ENCODE measurements around the gene COMMD1. TPM values are rescaled to one million over a fixed set of nuclear protein-coding genes. Genes with fewer than 3 reads are reported as not detected.

The COMMD1 gene
- total RNA-seq, 5 donors from 2014 or later (not counting 1 experiment from before 2014, with no cell fraction given): 18.2 to 23.8 (median 19.6) TPM

DNA sequence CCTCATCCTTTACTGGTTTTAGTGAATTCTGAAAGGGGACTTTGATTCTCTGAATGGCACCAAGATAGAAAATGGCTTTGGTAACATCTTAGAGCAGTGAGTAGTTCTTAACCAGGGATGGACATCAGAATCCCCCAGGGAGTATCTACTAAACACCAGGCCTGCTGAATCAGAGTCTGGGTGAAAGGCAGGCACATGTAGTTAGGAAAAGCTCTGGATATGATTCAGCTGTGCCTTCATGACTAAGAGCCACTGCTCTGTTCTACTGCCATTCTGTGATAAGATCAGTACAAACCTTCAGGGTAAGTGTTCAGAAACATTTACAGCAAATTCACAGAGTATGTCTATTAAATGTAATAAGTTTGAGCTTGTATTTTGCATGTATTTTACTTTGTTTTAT, 244.2 kb downstream of the COMMD1 start:
- Histone ChIP-seq H3K4me1 (ENCODE audit: control insufficient read depth in 1 of 2, extremely low read depth in 1 of 2, insufficient read depth in 2 of 2, low read length in 2 of 2) (peaks cover 0 to 5% of the 10 kb centered on the region in 2 experiments), H3K27ac (ENCODE audit: low read length) (no peak overlapping the region), H3K4me3 (ENCODE audit: control insufficient read depth in 1 of 2, extremely low read depth in 1 of 2, low read length in 1 of 2) (no peak overlapping the region), H3K9me3 (no peaks in the 10 kb centered on the region), H3K36me3 (ENCODE audit: control insufficient read depth in 2 of 2, extremely low read depth in 1 of 2, insufficient read depth in 1 of 2, low read length in 1 of 2) (no peaks in the 10 kb centered on the region), H3K27me3 (replicated peaks in 1 of 2; ENCODE audit: control insufficient read depth in 2 of 2, extremely low read depth in 1 of 2, insufficient read depth in 2 of 2, low read length in 1 of 2) (no peaks in the 10 kb centered on the region)
- Mint-ChIP-seq H3K4me3 (no peak overlapping the region), H3K4me1 (peaks cover 8 to 14% (median 9%) of the 10 kb centered on the region in 3 donors), H3K27ac (no peak overlapping the region), H3K9me3 (peaks cover 0 to 5% (median under 1%) of the 10 kb centered on the region in 3 donors), H3K36me3 (peaks cover 10% of the 10 kb centered on the region), H3K27me3 (no peaks in the 10 kb centered on the region)
- ChIA-PET POLR2A (no interaction called here), CTCF (no interaction called here)
- DNase-seq: no peak
- no peak for ATAC-seq (replicated peaks in 1 of 4)

- H3K27me3 Mint-ChIP-seq: no peaks in the 10 kb centered on the region
- no peak for ATAC-seq (replicated peaks in 1 of 4)
- H3K36me3 Mint-ChIP-seq: peaks cover 13% of the 10 kb centered on the region
- Histone ChIP-seq H3K4me1 (ENCODE audit: control insufficient read depth in 1 of 2, extremely low read depth in 1 of 2, insufficient read depth in 2 of 2, low read length in 2 of 2) (peaks cover 0 to 5% of the 10 kb centered on the region in 2 experiments), H3K4me3 (ENCODE audit: control insufficient read depth in 1 of 2, extremely low read depth in 1 of 2, low read length in 1 of 2) (no peak overlapping the region), H3K27me3 (replicated peaks in 1 of 2; ENCODE audit: control insufficient read depth in 2 of 2, extremely low read depth in 1 of 2, insufficient read depth in 2 of 2, low read length in 1 of 2) (no peaks in the 10 kb centered on the region), H3K36me3 (ENCODE audit: control insufficient read depth in 2 of 2, extremely low read depth in 1 of 2, insufficient read depth in 1 of 2, low read length in 1 of 2) (no peaks in the 10 kb centered on the region), H3K27ac (ENCODE audit: low read length) (no peak overlapping the region), H3K9me3 (peaks cover 2% of the 10 kb centered on the region)
- WGBS (ENCODE audit: insufficient coverage): 67% methylated on average over 1 of the region's 6 CpGs
- ChIA-PET POLR2A (no interaction called here), CTCF (no interaction called here)
- H3K9me3 Mint-ChIP-seq: peaks cover 3 to 7% (median 5%) of the 10 kb centered on the region in 3 donors
- no peak overlapping the region for H3K4me3 Mint-ChIP-seq
- DNase-seq: no peak
- peaks cover 5 to 8% (median 8%) of the 10 kb centered on the region in 3 donors for H3K4me1 Mint-ChIP-seq
- no peak overlapping the region for H3K27ac Mint-ChIP-seq
Measured at GRCh38 chr2:62150597-62151305, 245.3 kb downstream of the COMMD1 start.

GRCh38 chr2:62151306-62151638, 245.8 kb downstream of the COMMD1 start:
- DNase-seq: no peak
- H3K36me3 ChIP-seq (ENCODE audit: control insufficient read depth in 2 of 2, extremely low read depth in 1 of 2, insufficient read depth in 1 of 2, low read length in 1 of 2): no peaks in the 10 kb centered on the region
- no peaks in the 10 kb centered on the region for H3K27me3 ChIP-seq (replicated peaks in 1 of 2; ENCODE audit: control insufficient read depth in 2 of 2, extremely low read depth in 1 of 2, insufficient read depth in 2 of 2, low read length in 1 of 2)
- 100% methylated on average over 1 of the region's 4 CpGs for WGBS (ENCODE audit: insufficient coverage)
- Mint-ChIP-seq H3K4me3 (no peak overlapping the region), H3K27me3 (no peaks in the 10 kb centered on the region), H3K4me1 (peaks cover 5 to 8% (median 7%) of the 10 kb centered on the region in 3 donors), H3K9me3 (peaks cover 3 to 7% (median 5%) of the 10 kb centered on the region in 3 donors), H3K27ac (no peak overlapping the region), H3K36me3 (peaks cover 13% of the 10 kb centered on the region)
- peaks cover 0 to 5% of the 10 kb centered on the region in 2 experiments for H3K4me1 ChIP-seq (ENCODE audit: control insufficient read depth in 1 of 2, extremely low read depth in 1 of 2, insufficient read depth in 2 of 2, low read length in 2 of 2)
- ChIA-PET POLR2A (no interaction called here), CTCF (no interaction called here)
- ATAC-seq (replicated peaks in 1 of 4): no peak
- H3K9me3 ChIP-seq: peaks cover 2% of the 10 kb centered on the region
- H3K27ac ChIP-seq (ENCODE audit: low read length): no peak overlapping the region
- no peak overlapping the region for H3K4me3 ChIP-seq (ENCODE audit: control insufficient read depth in 1 of 2, extremely low read depth in 1 of 2, low read length in 1 of 2)

DNA sequence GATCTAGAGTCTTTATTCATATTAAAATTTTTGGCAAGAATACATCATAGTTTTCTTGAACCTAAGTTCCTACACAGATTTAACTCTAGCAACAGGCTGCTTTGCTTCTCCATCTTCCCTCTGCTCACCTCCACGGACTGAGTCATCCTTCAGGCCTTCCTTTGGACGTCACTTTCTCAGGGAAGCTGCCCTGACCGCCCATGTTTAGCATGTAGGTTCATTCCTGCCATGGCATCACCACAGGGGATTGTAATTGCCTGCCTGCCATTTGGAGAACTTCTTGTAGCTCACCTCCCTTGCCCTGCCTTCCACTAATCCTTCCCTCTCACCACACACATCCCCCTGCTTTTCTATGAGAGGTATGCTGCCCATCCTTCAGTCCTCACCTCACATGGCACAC, 246.5 kb downstream of the COMMD1 start:
- peaks cover 3 to 7% (median 5%) of the 10 kb centered on the region in 3 donors for H3K9me3 Mint-ChIP-seq
- WGBS (ENCODE audit: insufficient coverage): 100% methylated on average over 1 of the region's 3 CpGs
- Histone ChIP-seq H3K27me3 (replicated peaks in 1 of 2; ENCODE audit: control insufficient read depth in 2 of 2, extremely low read depth in 1 of 2, insufficient read depth in 2 of 2, low read length in 1 of 2) (no peaks in the 10 kb centered on the region), H3K4me3 (ENCODE audit: control insufficient read depth in 1 of 2, extremely low read depth in 1 of 2, low read length in 1 of 2) (no peak overlapping the region), H3K36me3 (ENCODE audit: control insufficient read depth in 2 of 2, extremely low read depth in 1 of 2, insufficient read depth in 1 of 2, low read length in 1 of 2) (no peaks in the 10 kb centered on the region), H3K9me3 (peaks cover 2% of the 10 kb centered on the region), H3K27ac (ENCODE audit: low read length) (no peak overlapping the region), H3K4me1 (ENCODE audit: control insufficient read depth in 1 of 2, extremely low read depth in 1 of 2, insufficient read depth in 2 of 2, low read length in 2 of 2) (peaks cover 0 to under 1% of the 10 kb centered on the region in 2 experiments)
- no peaks in the 10 kb centered on the region for H3K27me3 Mint-ChIP-seq
- no peak for DNase-seq
- ChIA-PET CTCF (no interaction called here), POLR2A (no interaction called here)
- no peak for ATAC-seq (replicated peaks in 1 of 4)
- H3K4me1 Mint-ChIP-seq: peaks cover under 1 to 2% (median 2%) of the 10 kb centered on the region in 3 donors
- H3K27ac Mint-ChIP-seq: no peak overlapping the region
- H3K4me3 Mint-ChIP-seq: no peak overlapping the region
- H3K36me3 Mint-ChIP-seq: peaks cover 13% of the 10 kb centered on the region

DNA sequence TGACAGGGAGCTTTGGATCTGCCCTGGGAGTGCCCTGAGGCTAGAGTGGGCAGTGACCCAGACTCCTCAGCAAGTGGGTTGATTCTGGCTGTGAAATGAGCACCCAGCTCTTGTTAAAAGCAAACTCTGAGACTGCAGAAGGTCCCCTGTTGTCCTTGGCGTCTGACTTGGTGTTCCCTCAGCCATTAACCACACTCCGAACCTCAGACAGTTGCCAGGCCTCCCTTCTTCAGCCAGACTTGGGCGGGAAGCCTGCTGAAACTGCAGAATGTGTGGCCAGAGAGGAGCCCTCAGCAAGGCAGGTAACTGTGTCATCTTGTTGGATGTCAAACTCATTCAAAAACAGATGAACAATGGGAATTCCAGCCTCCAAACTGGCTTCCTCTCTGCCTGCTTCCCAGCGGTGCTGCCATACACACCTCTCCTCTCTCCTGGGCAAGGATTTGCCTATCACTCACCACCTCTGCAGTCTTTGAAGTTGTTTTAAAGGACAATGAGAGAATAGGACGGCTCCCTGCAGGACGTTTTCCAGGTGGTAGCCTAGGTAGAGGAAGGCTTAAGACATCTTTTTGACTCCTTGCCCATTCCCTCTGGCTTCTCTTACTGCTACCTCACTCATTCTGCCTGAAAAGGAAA, 251.5 kb downstream of the COMMD1 start:
- peaks cover 3 to 7% (median 5%) of the 10 kb centered on the region in 3 donors for H3K9me3 Mint-ChIP-seq
- H3K36me3 Mint-ChIP-seq: peaks cover 7% of the 10 kb centered on the region
- H3K27ac Mint-ChIP-seq: no peak overlapping the region
- 88% methylated on average over 3 of the region's 6 CpGs for WGBS (ENCODE audit: insufficient coverage)
- no peaks in the 10 kb centered on the region for H3K27me3 Mint-ChIP-seq
- CTCF ChIA-PET: interaction anchor here in 1 of 2 donors (0.6 kb wide), 1 partner anchor 14 kb away, joined by 3 read pairs; no protein-coding TSS in a partner anchor
- POLR2A ChIA-PET: no interaction called here
- Histone ChIP-seq H3K4me1 (ENCODE audit: control insufficient read depth in 1 of 2, extremely low read depth in 1 of 2, insufficient read depth in 2 of 2, low read length in 2 of 2) (no peaks in the 10 kb centered on the region), H3K4me3 (ENCODE audit: control insufficient read depth in 1 of 2, extremely low read depth in 1 of 2, low read length in 1 of 2) (no peak overlapping the region), H3K27me3 (replicated peaks in 1 of 2; ENCODE audit: control insufficient read depth in 2 of 2, extremely low read depth in 1 of 2, insufficient read depth in 2 of 2, low read length in 1 of 2) (no peaks in the 10 kb centered on the region), H3K36me3 (ENCODE audit: control insufficient read depth in 2 of 2, extremely low read depth in 1 of 2, insufficient read depth in 1 of 2, low read length in 1 of 2) (no peaks in the 10 kb centered on the region), H3K9me3 (peaks cover 2% of the 10 kb centered on the region), H3K27ac (ENCODE audit: low read length) (no peak overlapping the region)
- DNase-seq (no peak), ATAC-seq (replicated peaks in 1 of 4) (no peak)
- no peak overlapping the region for H3K4me3 Mint-ChIP-seq
- no peaks in the 10 kb centered on the region for H3K4me1 Mint-ChIP-seq

GRCh38 chr2:62158444-62159121, 253.1 kb downstream of the COMMD1 start:
- no peak overlapping the region for H3K4me3 Mint-ChIP-seq
- POLR2A ChIA-PET: no interaction called here
- no peaks in the 10 kb centered on the region for H3K27me3 Mint-ChIP-seq
- DNase-seq: no peak
- WGBS (ENCODE audit: insufficient coverage): 95% methylated on average over 3 of the region's 9 CpGs
- peaks cover 7% of the 10 kb centered on the region for H3K36me3 Mint-ChIP-seq
- no peaks in the 10 kb centered on the region for H3K4me1 Mint-ChIP-seq
- ATAC-seq (replicated peaks in 1 of 4): no peak
- Histone ChIP-seq H3K27me3 (replicated peaks in 1 of 2; ENCODE audit: control insufficient read depth in 2 of 2, extremely low read depth in 1 of 2, insufficient read depth in 2 of 2, low read length in 1 of 2) (no peaks in the 10 kb centered on the region), H3K4me3 (ENCODE audit: control insufficient read depth in 1 of 2, extremely low read depth in 1 of 2, low read length in 1 of 2) (no peak overlapping the region), H3K27ac (ENCODE audit: low read length) (no peak overlapping the region), H3K9me3 (peaks cover 2% of the 10 kb centered on the region), H3K36me3 (ENCODE audit: control insufficient read depth in 2 of 2, extremely low read depth in 1 of 2, insufficient read depth in 1 of 2, low read length in 1 of 2) (no peaks in the 10 kb centered on the region), H3K4me1 (ENCODE audit: control insufficient read depth in 1 of 2, extremely low read depth in 1 of 2, insufficient read depth in 2 of 2, low read length in 2 of 2) (no peaks in the 10 kb centered on the region)
- H3K27ac Mint-ChIP-seq: no peak overlapping the region
- peaks cover 3 to 7% (median 5%) of the 10 kb centered on the region in 3 donors for H3K9me3 Mint-ChIP-seq
- CTCF ChIA-PET: no interaction called here

Measured in T-cell (primary cell).